C4-2B (cell line): ENCODE measurements around the gene SERTAD1.
A peak's percentile ranks its signal among the peaks of the same experiment; 100 is the strongest.

Experiments
- H3K27ac ChIP-seq: fragments of 450-650 bp; 2 replicates; pipeline ENCODE4 v1.5.1; 2017
- ZFX ChIP-seq: fragments of 450-650 bp; IDR thresholded peaks from 2 replicates; pipeline ENCODE4 v1.6.1; 2017
- TF ChIP-seq, protein P1 (sequence below): fragments of 450-650 bp; conservative IDR thresholded peaks from 2 replicates; pipeline ENCODE4 v1.5.1; 2017; ENCODE audit warnings: mild to moderate bottlenecking

The SERTAD1 gene

DNA sequence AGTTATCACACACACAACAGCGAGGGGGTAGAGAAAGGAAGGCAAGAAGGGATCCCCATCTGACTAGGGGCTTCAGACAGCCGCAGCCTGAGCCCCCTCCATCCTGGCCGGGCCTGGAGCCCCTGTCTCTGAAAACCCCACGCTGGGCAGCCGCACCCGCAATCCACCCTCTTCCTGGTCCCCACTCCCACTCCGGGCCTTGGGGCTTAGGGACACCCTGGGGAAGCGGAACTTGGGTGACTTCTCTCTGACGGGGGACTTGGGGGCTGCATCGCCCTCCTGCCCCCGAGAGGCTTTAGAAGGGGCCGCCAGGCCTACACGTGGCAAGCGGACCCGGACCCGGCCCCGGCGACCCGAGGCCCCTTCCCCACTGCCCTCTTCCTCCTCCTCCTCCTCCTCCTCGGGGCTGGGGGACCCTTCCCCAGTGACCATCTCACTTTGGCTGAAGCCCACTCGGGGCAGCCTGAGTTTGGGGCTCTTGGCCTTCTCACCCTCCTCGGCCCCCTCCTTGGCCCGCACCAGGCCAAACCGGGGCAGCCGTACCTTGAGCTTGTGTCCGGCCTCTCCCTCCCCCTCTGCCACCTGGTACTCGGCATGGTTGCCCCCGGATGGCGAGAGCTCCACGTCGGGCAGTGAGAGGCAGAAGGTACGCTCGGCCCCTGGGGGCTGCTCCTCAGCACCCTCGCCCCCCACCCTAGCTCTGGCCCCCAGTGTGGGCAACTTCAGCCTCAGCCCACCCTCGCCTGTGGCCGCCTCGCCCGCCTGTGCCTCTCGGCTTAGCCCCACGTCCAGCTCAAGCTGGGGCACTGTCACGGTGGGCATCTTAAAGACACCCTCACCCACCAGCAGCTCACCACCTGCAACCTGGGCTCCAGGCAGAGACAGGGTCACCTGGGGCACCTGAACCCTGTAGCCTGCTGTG, 31.6 kb downstream of the SERTAD1 start:
- no peak overlapping the region; the same call in 1 of the 2 replicates for H3K27ac ChIP-seq
- TF ChIP-seq ZFX = no peak
- TF ChIP-seq, protein P1, sequence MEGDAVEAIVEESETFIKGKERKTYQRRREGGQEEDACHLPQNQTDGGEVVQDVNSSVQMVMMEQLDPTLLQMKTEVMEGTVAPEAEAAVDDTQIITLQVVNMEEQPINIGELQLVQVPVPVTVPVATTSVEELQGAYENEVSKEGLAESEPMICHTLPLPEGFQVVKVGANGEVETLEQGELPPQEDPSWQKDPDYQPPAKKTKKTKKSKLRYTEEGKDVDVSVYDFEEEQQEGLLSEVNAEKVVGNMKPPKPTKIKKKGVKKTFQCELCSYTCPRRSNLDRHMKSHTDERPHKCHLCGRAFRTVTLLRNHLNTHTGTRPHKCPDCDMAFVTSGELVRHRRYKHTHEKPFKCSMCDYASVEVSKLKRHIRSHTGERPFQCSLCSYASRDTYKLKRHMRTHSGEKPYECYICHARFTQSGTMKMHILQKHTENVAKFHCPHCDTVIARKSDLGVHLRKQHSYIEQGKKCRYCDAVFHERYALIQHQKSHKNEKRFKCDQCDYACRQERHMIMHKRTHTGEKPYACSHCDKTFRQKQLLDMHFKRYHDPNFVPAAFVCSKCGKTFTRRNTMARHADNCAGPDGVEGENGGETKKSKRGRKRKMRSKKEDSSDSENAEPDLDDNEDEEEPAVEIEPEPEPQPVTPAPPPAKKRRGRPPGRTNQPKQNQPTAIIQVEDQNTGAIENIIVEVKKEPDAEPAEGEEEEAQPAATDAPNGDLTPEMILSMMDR = no peak

- peak overlapping the region; percentile 28 for H3K27ac ChIP-seq
- TF ChIP-seq, protein P1 = no peak; the same call in 1 of the 2 replicates
- TF ChIP-seq ZFX = no peak
Observed at GRCh38 chr19:40392894-40393517, 32.8 kb downstream of the SERTAD1 start.

DNA sequence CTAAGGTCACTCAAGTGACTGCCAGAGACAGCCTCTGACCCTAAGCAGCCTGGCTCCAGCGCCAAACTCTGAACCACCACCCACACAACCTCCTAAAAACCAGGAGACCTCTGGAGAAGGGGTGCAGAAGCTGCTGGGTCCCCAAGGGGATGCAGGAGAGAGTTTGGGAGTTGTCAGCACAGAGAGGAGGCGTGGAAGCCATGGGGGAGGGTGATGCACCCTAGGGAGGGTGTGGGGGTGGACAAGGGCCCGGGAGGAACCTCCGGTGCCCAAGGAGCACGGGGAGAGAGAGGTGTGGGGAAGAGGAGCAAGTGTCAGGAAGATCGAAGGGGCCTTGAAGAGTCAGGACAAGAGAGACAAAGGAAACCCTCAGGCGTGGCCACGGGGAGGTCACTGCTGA, 33.7 kb downstream of the SERTAD1 start:
- TF ChIP-seq ZFX = no peak
- peak overlapping the region; percentile 28; the same call in 1 of the 2 replicates for H3K27ac ChIP-seq

DNA sequence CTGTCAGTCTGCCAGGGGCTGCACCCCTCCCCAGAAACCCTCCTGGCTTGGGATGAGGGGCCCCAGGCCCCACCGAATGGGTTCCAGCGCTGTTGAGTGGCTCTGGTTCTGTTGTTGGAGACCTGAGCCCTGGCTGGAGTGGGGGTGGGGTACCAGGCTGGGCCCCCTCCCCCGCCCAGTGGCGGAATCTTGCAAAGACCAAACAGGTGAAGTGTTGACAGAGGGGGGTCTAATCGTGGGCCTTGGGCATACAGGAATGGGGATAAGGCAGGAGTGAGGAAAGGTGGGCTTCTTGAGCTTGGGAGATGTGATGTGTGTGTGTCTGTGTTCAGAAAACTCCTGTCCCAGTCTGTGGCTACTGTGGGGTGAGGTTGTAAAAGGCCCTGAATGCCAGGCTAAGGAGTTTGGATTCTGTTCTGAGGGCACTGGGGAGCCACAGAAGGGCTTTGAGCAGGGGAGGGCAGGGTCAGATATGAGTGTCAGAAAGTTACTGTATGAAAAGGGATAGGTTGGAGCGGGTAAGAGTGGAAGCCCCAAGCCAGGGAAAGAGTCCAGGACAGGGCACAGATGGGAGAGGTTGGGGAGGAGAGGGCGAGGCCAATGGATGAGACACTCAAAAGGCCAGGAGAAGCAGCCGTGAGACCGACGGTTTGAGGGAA, 35.6 kb downstream of the SERTAD1 start, which contains the start of gene HIPK4:
Gene HIPK4 (minus strand): TSS at position 98 of the 659 bp plus-strand sequence. CDS start 279 bp downstream, outside the sequence.
- no peak within 1 kb of the TSS for H3K27ac ChIP-seq
- TF ChIP-seq, protein P1 = no peak
- TF ChIP-seq ZFX = no peak

DNA sequence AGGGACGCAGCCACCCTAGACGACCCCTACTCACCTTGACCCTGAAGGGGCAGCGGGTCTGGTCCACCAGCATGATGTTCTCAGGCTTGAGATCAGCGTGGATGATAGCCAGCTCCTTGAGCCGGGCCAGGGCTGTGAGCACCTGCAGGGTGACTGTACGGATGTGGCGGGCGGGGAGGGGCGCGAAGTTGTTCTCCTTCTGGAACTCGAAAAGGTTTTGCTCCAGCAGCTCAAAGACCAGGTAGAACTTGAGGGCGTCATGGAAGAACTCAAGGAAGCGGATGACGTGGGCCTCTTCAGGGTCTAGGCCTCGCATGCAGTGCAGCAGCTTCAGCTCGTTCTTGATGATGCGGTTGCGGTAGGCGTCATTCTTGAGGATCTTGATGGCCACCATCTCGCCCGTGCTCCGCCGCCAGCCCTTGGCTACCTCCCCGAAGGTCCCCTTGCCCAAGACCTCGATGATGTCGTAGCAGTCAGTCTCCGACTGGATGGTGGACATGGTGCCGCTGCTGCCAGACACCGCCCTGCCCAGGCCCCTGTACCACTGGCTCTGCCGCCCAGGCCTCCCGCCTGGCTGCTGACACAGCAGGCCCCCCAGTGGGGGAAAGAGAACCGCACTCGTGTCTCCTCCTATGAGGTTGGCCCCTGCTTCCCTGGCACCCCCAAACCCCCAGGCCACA, 36.2 kb downstream of the SERTAD1 start:
- TF ChIP-seq, protein P1 = no peak
- no peak for TF ChIP-seq ZFX
- H3K27ac ChIP-seq = no peak overlapping the region

DNA sequence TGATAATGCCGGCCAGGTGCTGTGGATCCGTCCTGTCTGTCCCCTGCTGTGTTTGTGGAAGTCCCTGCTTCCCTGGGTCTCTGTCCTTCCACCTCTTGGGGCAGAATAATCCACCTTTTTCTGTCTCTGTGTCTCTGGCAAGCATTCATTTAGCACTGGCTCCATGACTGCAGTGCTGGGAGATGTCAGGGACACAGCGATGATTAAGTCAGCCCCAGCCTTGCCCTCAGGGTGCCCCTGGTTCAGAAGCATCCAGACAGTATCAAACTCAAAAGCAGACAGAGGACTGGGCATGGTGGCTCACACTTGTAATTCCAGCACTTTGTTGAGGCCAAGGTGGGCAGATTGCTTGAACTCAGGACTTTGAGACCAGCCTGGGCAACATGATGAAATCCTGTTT, 37.3 kb downstream of the SERTAD1 start:
- TF ChIP-seq, protein P1 = no peak
- no peak for TF ChIP-seq ZFX
- H3K27ac ChIP-seq = no peak overlapping the region

- TF ChIP-seq, protein P1 = no peak
- TF ChIP-seq ZFX = no peak
- no peak overlapping the region for H3K27ac ChIP-seq
Observed at GRCh38 chr19:40387155-40387554, 38.6 kb downstream of the SERTAD1 start.
